Large intestine (tissue), 3 donors: ENCODE measurements around the gene WWC1. TPM values are rescaled to one million over a fixed set of nuclear protein-coding genes. Genes with fewer than 3 reads are reported as not detected.
"Not testable (repeated sequence)": the region's sequence is repeated elsewhere in the genome, so short reads cannot be mapped to it uniquely, and the experiment has no call there.

Experiments used
- DNase-seq, 2 donors: peaks; one replicate each; pipeline versions ENCODE4 v3.0.0 to v3.0.0-alpha.2; 2013
- H3K27ac ChIP-seq: one replicate; pipeline ENCODE4 v1.5.1; 2013; ENCODE audit warnings: low read length
- H3K27me3 ChIP-seq: 2 replicates; pipeline ENCODE4 v1.6.1; 2013; ENCODE audit warnings: low read length; ENCODE audit not compliant: control insufficient read depth, insufficient read depth
- H3K36me3 ChIP-seq: 2 replicates; pipeline ENCODE4 v1.6.1; 2013; ENCODE audit warnings: low read length; ENCODE audit not compliant: control insufficient read depth, insufficient read depth
- H3K4me1 ChIP-seq: one replicate; pipeline ENCODE4 v1.6.1; 2013; ENCODE audit warnings: low read length; ENCODE audit not compliant: control insufficient read depth, insufficient read depth
- H3K4me3 ChIP-seq: one replicate; pipeline ENCODE4 v1.5.1; 2013; ENCODE audit warnings: low read length
- H3K9me3 ChIP-seq: one replicate; pipeline ENCODE4 v1.6.1; 2013; ENCODE audit warnings: mild to moderate bottlenecking, low read depth, low read length, moderate library complexity; ENCODE audit not compliant: control insufficient read depth
- WGBS: methylation state at CpG from one replicate; pipeline ENCODE4 v1.1.5; 2013; ENCODE audit warnings: low lambda C conversion rate; ENCODE audit not compliant: insufficient coverage; 5-methylcytosine and 5-hydroxymethylcytosine counted together
- polyA plus RNA-seq: library from polyadenylated mRNA; unstranded; fragments of 120-200 nt; gene quantifications from one replicate; pipeline ENCODE4 v1.2.1, GENCODE V29; 2013

The WWC1 gene
- polyA plus RNA-seq, 1 donor: 28.6 TPM

GRCh38 chr5:168307925-168308584, 16.6 kb downstream of the WWC1 start:
- peaks cover 60% of the 10 kb centered on the region for H3K4me1 ChIP-seq
- DNase-seq: no peak
- H3K27ac ChIP-seq: peak overlapping the region; percentile 76

GRCh38 chr5:168308976-168309598, 17.6 kb downstream of the WWC1 start:
- Histone ChIP-seq H3K4me1 (peaks cover 61% of the 10 kb centered on the region), H3K9me3 (no peaks in the 10 kb centered on the region), H3K36me3 (no peaks in the 10 kb centered on the region), H3K27me3 (no peaks in the 10 kb centered on the region), H3K27ac (peak overlapping the region; percentile 76), H3K4me3 (no peak overlapping the region)
- no CpG with 5 or more reads among the region's 6 CpGs for whole genome bisulfite sequencing
- peak in 1 of 2 donors; percentile 86 for DNase-seq

More at GRCh38 chr5:168307925-168308584, 16.6 kb downstream of the WWC1 start:
- no peaks in the 10 kb centered on the region for H3K27me3 ChIP-seq
- H3K4me3 ChIP-seq: no peak overlapping the region
- 100% methylated on average over 1 of the region's 4 CpGs for WGBS
- no peaks in the 10 kb centered on the region for H3K36me3 ChIP-seq
- H3K9me3 ChIP-seq: no peaks in the 10 kb centered on the region

- H3K9me3 ChIP-seq, H3K27ac ChIP-seq, DNase-seq, H3K27me3 ChIP-seq, H3K36me3 ChIP-seq, H3K4me3 ChIP-seq: not testable (repeated sequence)
- WGBS: 57% methylated on average over 1 of the region's 3 CpGs
- H3K4me1 ChIP-seq: peaks cover 64% of the 10 kb centered on the region
Measured at GRCh38 chr5:168310541-168310940, 19.1 kb downstream of the WWC1 start.

GRCh38 chr5:168311061-168311566, 19.7 kb downstream of the WWC1 start:
- Histone ChIP-seq H3K36me3 (no peaks in the 10 kb centered on the region), H3K9me3 (no peaks in the 10 kb centered on the region), H3K4me1 (peaks cover 69% of the 10 kb centered on the region), H3K4me3 (no peak overlapping the region), H3K27ac (peak overlapping the region; percentile 35), H3K27me3 (no peaks in the 10 kb centered on the region)
- peak in 1 of 2 donors; percentile 61 for DNase-seq
- no CpG with 5 or more reads among the region's 6 CpGs for WGBS

GRCh38 chr5:168312606-168313295, 21.3 kb downstream of the WWC1 start:
- Histone ChIP-seq H3K36me3 (no peaks in the 10 kb centered on the region), H3K4me1 (peaks cover 85% of the 10 kb centered on the region), H3K4me3 (no peak overlapping the region), H3K27ac (peak overlapping the region; percentile 96), H3K9me3 (no peaks in the 10 kb centered on the region), H3K27me3 (no peaks in the 10 kb centered on the region)
- no peak for DNase-seq
- WGBS: no CpG with 5 or more reads among the region's 11 CpGs

- H3K36me3 ChIP-seq: no peaks in the 10 kb centered on the region
- H3K27me3 ChIP-seq: no peaks in the 10 kb centered on the region
- 20% methylated on average over 1 of the region's 7 CpGs for WGBS
- H3K27ac ChIP-seq: peak overlapping the region; percentile 96
- H3K4me1 ChIP-seq: peaks cover 78% of the 10 kb centered on the region
- peak in 1 of 2 donors; percentile 90 for DNase-seq
- H3K4me3 ChIP-seq: no peak overlapping the region
- no peaks in the 10 kb centered on the region for H3K9me3 ChIP-seq
Measured at GRCh38 chr5:168313596-168314204, 22.3 kb downstream of the WWC1 start.

GRCh38 chr5:168314735-168315411, 23.4 kb downstream of the WWC1 start:
- H3K27ac ChIP-seq: peak overlapping the region; percentile 96
- peaks cover 67% of the 10 kb centered on the region for H3K4me1 ChIP-seq
- no CpG with 5 or more reads among the region's 12 CpGs for WGBS
- no peaks in the 10 kb centered on the region for H3K36me3 ChIP-seq
- H3K9me3 ChIP-seq: no peaks in the 10 kb centered on the region
- H3K27me3 ChIP-seq: no peaks in the 10 kb centered on the region
- H3K4me3 ChIP-seq: no peak overlapping the region
- DNase-seq: peak; percentile 96 to 99

- no peaks in the 10 kb centered on the region for H3K36me3 ChIP-seq
Measured at GRCh38 chr5:168315416-168316138, 24.1 kb downstream of the WWC1 start.

GRCh38 chr5:168316139-168316578, 24.7 kb downstream of the WWC1 start:
- Histone ChIP-seq H3K27me3 (no peaks in the 10 kb centered on the region), H3K4me3 (no peak overlapping the region), H3K36me3 (no peaks in the 10 kb centered on the region), H3K4me1 (peaks cover 57% of the 10 kb centered on the region), H3K27ac (peak overlapping the region; percentile 96), H3K9me3 (no peaks in the 10 kb centered on the region)
- DNase-seq: peak; percentile 90 to 95
- no CpG with 5 or more reads among the region's 9 CpGs for WGBS

More at GRCh38 chr5:168315416-168316138, 24.1 kb downstream of the WWC1 start:
- Histone ChIP-seq H3K27ac (peak overlapping the region; percentile 96), H3K9me3 (no peaks in the 10 kb centered on the region), H3K27me3 (no peaks in the 10 kb centered on the region), H3K4me3 (no peak overlapping the region), H3K4me1 (peaks cover 63% of the 10 kb centered on the region)
- no peak for DNase-seq
- WGBS: 25% methylated on average over 3 of the region's 10 CpGs
